HEK293 (cell line): ENCODE results near the gene SLC25A18.

ENCODE experiments used
- CTCF ChIA-PET: fragments of 350-600 bp; formaldehyde crosslinking; extraction: SDS; loops from one replicate; lab custom pipeline; 2021; ENCODE audit warnings: antibody characterized with exemption; lab: Yijun Ruan, JAX
- POLR2A ChIA-PET: fragments of 300-600 bp; formaldehyde crosslinking; extraction: SDS; loops from one replicate; lab custom pipeline; 2020; ENCODE audit warnings: antibody characterized with exemption, inconsistent platforms; lab: Yijun Ruan, JAX
- H3K27ac ChIP-seq: fragments of 200-500 bp; sonication (Bioruptor generic); 2 replicates; pipeline ENCODE4 v1.5.1; 2014; ENCODE audit warnings: low read depth, low read length, control low read depth, inconsistent platforms; ENCODE audit errors: extremely low read depth
- H3K36me3 ChIP-seq, 2 experiments: fragments of 200-500 bp in 1 of 2; sonication (Bioruptor generic) in 1 of 2; 1 replicate in 1 of 2; 2 replicates in 1 of 2; pipeline ENCODE4 v1.5.1; 2014 to 2017; ENCODE audit warnings: inconsistent platforms in 2 of 2, low read length in 2 of 2; ENCODE audit not compliant: control insufficient read depth in 2 of 2, insufficient read depth in 1 of 2
- H3K4me1 ChIP-seq: fragments of 200-500 bp; sonication (Bioruptor generic); 2 replicates; pipeline ENCODE4 v1.5.1; 2014; ENCODE audit warnings: mild to moderate bottlenecking, low read length, inconsistent platforms; ENCODE audit not compliant: control insufficient read depth, insufficient read depth
- H3K4me3 ChIP-seq: 2 replicates; pipeline ENCODE4 v1.5.1; 2011; ENCODE audit warnings: low read depth, mild to moderate bottlenecking, control low read depth, low read length, moderate library complexity
- H3K9me3 ChIP-seq: fragments of 200-500 bp; sonication (Bioruptor generic); 2 replicates; pipeline ENCODE4 v1.5.1; 2014; ENCODE audit warnings: low read depth, low read length, inconsistent platforms; ENCODE audit not compliant: control insufficient read depth, insufficient read depth
- EGR2 ChIP-seq: fragments of 450-650 bp; formaldehyde crosslinking; IDR thresholded peaks from 2 replicates; pipeline ENCODE4 v1.5.1; 2016; ENCODE audit warnings: low read depth, missing biosample characterization, missing genetic modification characterization
- KLF8 ChIP-seq: fragments of 450-650 bp; formaldehyde crosslinking; IDR thresholded peaks from 2 replicates; pipeline ENCODE4 v1.5.1; 2016; ENCODE audit warnings: missing biosample characterization, missing genetic modification characterization
- MZF1 ChIP-seq: fragments of 450-650 bp; formaldehyde crosslinking; IDR thresholded peaks from 2 replicates; pipeline ENCODE4 v1.5.1; 2017; ENCODE audit warnings: missing biosample characterization, missing genetic modification characterization, borderline replicate concordance
- SCRT2 ChIP-seq: fragments of 450-650 bp; formaldehyde crosslinking; IDR thresholded peaks from 2 replicates; pipeline ENCODE4 v1.5.1; 2016; ENCODE audit warnings: missing biosample characterization, missing genetic modification characterization
- SP3 ChIP-seq: fragments of 450-650 bp; formaldehyde crosslinking; IDR thresholded peaks from 2 replicates; pipeline ENCODE4 v1.5.1; 2016; ENCODE audit warnings: missing biosample characterization, missing genetic modification characterization
- ZBTB7A ChIP-seq: fragments of 450-650 bp; formaldehyde crosslinking; IDR thresholded peaks from 2 replicates; pipeline ENCODE4 v1.5.1; 2016; ENCODE audit warnings: low read depth, missing biosample characterization, missing genetic modification characterization
- ZEB2 ChIP-seq: fragments of 450-650 bp; formaldehyde crosslinking; IDR thresholded peaks from 2 replicates; pipeline ENCODE4 v1.5.1; 2016; ENCODE audit warnings: missing biosample characterization, missing genetic modification characterization
- ZNF114 ChIP-seq: fragments of 450-650 bp; formaldehyde crosslinking; IDR thresholded peaks from 2 replicates; pipeline ENCODE4 v1.5.0; 2017; ENCODE audit warnings: missing biosample characterization, missing genetic modification characterization
- ZNF146 ChIP-seq: fragments of 450-650 bp; formaldehyde crosslinking; IDR thresholded peaks from 2 replicates; pipeline ENCODE4 v1.5.1; 2016; ENCODE audit warnings: missing biosample characterization, missing genetic modification characterization
- ZNF169 ChIP-seq: fragments of 450-650 bp; formaldehyde crosslinking; IDR thresholded peaks from 2 replicates; pipeline ENCODE4 v1.5.1; 2016; ENCODE audit warnings: missing biosample characterization, missing genetic modification characterization
- ZNF391 ChIP-seq: fragments of 450-650 bp; formaldehyde crosslinking; IDR thresholded peaks from 2 replicates; pipeline ENCODE4 v1.5.1; 2016; ENCODE audit warnings: low read depth, missing biosample characterization, missing genetic modification characterization, borderline replicate concordance
- ZNF394 ChIP-seq: fragments of 450-650 bp; formaldehyde crosslinking; IDR thresholded peaks from 2 replicates; pipeline ENCODE4 v1.5.1; 2016; ENCODE audit warnings: missing biosample characterization, missing genetic modification characterization, mild to moderate bottlenecking, moderate library complexity, borderline replicate concordance
- ZNF423 ChIP-seq: fragments of 450-650 bp; formaldehyde crosslinking; IDR thresholded peaks from 2 replicates; pipeline ENCODE4 v1.5.1; 2016; ENCODE audit warnings: missing biosample characterization, missing genetic modification characterization
- ZNF521 ChIP-seq: fragments of 450-650 bp; formaldehyde crosslinking; IDR thresholded peaks from 2 replicates; pipeline ENCODE4 v1.5.1; 2017; ENCODE audit warnings: missing biosample characterization, mild to moderate bottlenecking, missing genetic modification characterization
- ZNF560 ChIP-seq: fragments of 450-650 bp; formaldehyde crosslinking; IDR thresholded peaks from 2 replicates; pipeline ENCODE4 v1.5.1; 2017; ENCODE audit warnings: missing biosample characterization, missing genetic modification characterization, borderline replicate concordance
- TF ChIP-seq, protein P1 (sequence below): fragments of 450-650 bp; formaldehyde crosslinking; IDR thresholded peaks from 2 replicates; pipeline ENCODE4 v1.5.1; 2016; ENCODE audit warnings: missing biosample characterization, missing genetic modification characterization
- TF ChIP-seq, protein P2 (sequence below): fragments of 450-650 bp; formaldehyde crosslinking; IDR thresholded peaks from 2 replicates; pipeline ENCODE4 v1.5.1; 2017; ENCODE audit warnings: missing biosample characterization, missing genetic modification characterization
- TF ChIP-seq, protein P3 (sequence below): fragments of 450-650 bp; formaldehyde crosslinking; IDR thresholded peaks from 2 replicates; pipeline ENCODE4 v1.5.1; 2016; ENCODE audit warnings: missing biosample characterization, missing genetic modification characterization, low read depth
- TF ChIP-seq, protein P4 (sequence below): fragments of 450-650 bp; formaldehyde crosslinking; IDR thresholded peaks from 2 replicates; pipeline ENCODE4 v1.5.1; 2016; ENCODE audit warnings: missing biosample characterization, missing genetic modification characterization
- TF ChIP-seq, protein P5 (sequence below): fragments of 450-650 bp; formaldehyde crosslinking; IDR thresholded peaks from 2 replicates; pipeline ENCODE4 v1.5.1; 2016; ENCODE audit warnings: missing biosample characterization, missing genetic modification characterization

The SLC25A18 gene

DNA sequence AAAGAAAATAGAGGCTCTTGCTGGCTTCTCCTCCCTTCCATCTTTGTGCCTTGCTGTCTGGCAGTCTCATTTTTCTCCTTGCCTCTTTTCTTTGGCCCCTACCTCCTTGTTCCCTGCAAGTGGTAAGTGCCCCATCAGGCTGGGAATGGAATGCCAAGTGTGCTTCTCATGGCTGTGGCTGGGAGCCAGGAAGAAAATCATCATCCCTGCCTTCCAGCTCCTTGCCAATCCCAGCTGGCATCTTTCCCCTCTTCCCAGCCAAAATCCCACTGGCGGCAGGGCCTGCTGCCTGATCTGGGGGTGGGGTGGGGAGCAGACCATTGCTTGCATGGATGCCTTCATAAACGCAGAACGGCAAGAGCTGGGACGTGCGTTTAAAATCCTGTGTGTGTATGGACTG, 27.0 kb upstream of the SLC25A18 start:
- H3K9me3 ChIP-seq: no peaks in the 10 kb centered on the region
- no peak overlapping the region for H3K27ac ChIP-seq
- H3K4me1 ChIP-seq: no peaks in the 10 kb centered on the region
- peaks cover 0 to 40% of the 10 kb centered on the region in 2 experiments for H3K36me3 ChIP-seq
- TF ChIP-seq ZNF146 (tag by site-specific recombination): no peak
- TF ChIP-seq ZNF423 (tag by site-specific recombination): no peak
- no peak for TF ChIP-seq ZEB2 (tag by site-specific recombination)
- TF ChIP-seq KLF8 (tag by site-specific recombination): no peak
- no peak for TF ChIP-seq SP3 (tag by site-specific recombination)
- no peak for TF ChIP-seq ZBTB7A
- TF ChIP-seq ZNF394 (tag by site-specific recombination): no peak
- TF ChIP-seq, protein P1, sequence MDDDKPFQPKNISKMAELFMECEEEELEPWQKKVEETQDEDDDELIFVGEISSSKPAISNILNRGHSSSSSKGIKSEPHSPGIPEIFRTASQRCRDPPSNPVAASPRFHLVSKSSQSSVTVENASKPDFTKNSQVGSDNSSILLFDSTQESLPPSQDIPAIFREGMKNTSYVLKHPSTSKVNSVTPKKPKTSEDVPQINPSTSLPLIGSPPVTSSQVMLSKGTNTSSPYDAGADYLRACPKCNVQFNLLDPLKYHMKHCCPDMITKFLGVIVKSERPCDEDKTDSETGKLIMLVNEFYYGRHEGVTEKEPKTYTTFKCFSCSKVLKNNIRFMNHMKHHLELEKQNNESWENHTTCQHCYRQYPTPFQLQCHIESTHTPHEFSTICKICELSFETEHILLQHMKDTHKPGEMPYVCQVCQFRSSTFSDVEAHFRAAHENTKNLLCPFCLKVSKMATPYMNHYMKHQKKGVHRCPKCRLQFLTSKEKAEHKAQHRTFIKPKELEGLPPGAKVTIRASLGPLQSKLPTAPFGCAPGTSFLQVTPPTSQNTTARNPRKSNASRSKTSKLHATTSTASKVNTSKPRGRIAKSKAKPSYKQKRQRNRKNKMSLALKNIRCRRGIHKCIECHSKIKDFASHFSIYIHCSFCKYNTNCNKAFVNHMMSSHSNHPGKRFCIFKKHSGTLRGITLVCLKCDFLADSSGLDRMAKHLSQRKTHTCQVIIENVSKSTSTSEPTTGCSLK (tag by site-specific recombination): no peak
- TF ChIP-seq, protein P2, sequence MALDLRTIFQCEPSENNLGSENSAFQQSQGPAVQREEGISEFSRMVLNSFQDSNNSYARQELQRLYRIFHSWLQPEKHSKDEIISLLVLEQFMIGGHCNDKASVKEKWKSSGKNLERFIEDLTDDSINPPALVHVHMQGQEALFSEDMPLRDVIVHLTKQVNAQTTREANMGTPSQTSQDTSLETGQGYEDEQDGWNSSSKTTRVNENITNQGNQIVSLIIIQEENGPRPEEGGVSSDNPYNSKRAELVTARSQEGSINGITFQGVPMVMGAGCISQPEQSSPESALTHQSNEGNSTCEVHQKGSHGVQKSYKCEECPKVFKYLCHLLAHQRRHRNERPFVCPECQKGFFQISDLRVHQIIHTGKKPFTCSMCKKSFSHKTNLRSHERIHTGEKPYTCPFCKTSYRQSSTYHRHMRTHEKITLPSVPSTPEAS: no peak
- TF ChIP-seq MZF1 (tag by site-specific recombination): no peak
- no peak for TF ChIP-seq SCRT2
- TF ChIP-seq, protein P3, sequence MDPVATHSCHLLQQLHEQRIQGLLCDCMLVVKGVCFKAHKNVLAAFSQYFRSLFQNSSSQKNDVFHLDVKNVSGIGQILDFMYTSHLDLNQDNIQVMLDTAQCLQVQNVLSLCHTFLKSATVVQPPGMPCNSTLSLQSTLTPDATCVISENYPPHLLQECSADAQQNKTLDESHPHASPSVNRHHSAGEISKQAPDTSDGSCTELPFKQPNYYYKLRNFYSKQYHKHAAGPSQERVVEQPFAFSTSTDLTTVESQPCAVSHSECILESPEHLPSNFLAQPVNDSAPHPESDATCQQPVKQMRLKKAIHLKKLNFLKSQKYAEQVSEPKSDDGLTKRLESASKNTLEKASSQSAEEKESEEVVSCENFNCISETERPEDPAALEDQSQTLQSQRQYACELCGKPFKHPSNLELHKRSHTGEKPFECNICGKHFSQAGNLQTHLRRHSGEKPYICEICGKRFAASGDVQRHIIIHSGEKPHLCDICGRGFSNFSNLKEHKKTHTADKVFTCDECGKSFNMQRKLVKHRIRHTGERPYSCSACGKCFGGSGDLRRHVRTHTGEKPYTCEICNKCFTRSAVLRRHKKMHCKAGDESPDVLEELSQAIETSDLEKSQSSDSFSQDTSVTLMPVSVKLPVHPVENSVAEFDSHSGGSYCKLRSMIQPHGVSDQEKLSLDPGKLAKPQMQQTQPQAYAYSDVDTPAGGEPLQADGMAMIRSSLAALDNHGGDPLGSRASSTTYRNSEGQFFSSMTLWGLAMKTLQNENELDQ (tag by site-specific recombination): no peak
- no peak for TF ChIP-seq ZNF114 (tag by site-specific recombination)
- TF ChIP-seq ZNF560 (tag by site-specific recombination): no peak
- no peak for TF ChIP-seq ZNF391
- TF ChIP-seq, protein P4, sequence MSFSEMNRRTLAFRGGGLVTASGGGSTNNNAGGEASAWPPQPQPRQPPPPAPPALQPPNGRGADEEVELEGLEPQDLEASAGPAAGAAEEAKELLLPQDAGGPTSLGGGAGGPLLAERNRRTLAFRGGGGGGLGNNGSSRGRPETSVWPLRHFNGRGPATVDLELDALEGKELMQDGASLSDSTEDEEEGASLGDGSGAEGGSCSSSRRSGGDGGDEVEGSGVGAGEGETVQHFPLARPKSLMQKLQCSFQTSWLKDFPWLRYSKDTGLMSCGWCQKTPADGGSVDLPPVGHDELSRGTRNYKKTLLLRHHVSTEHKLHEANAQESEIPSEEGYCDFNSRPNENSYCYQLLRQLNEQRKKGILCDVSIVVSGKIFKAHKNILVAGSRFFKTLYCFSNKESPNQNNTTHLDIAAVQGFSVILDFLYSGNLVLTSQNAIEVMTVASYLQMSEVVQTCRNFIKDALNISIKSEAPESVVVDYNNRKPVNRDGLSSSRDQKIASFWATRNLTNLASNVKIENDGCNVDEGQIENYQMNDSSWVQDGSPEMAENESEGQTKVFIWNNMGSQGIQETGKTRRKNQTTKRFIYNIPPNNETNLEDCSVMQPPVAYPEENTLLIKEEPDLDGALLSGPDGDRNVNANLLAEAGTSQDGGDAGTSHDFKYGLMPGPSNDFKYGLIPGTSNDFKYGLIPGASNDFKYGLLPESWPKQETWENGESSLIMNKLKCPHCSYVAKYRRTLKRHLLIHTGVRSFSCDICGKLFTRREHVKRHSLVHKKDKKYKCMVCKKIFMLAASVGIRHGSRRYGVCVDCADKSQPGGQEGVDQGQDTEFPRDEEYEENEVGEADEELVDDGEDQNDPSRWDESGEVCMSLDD: no peak
- TF ChIP-seq, protein P5, sequence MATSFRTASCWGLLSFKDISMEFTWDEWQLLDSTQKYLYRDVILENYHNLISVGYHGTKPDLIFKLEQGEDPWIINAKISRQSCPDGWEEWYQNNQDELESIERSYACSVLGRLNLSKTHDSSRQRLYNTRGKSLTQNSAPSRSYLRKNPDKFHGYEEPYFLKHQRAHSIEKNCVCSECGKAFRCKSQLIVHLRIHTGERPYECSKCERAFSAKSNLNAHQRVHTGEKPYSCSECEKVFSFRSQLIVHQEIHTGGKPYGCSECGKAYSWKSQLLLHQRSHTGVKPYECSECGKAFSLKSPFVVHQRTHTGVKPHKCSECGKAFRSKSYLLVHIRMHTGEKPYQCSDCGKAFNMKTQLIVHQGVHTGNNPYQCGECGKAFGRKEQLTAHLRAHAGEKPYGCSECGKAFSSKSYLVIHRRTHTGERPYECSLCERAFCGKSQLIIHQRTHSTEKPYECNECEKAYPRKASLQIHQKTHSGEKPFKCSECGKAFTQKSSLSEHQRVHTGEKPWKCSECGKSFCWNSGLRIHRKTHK (tag by site-specific recombination): no peak
- no peak for TF ChIP-seq EGR2 (tag by site-specific recombination)
- TF ChIP-seq ZNF521 (tag by site-specific recombination): no peak
- no peak for TF ChIP-seq ZNF169
- ChIA-PET POLR2A (interaction anchor here (0.6 kb wide), 1 partner anchor 170 kb away, joined by 3 read pairs; no protein-coding TSS in a partner anchor), CTCF (no interaction called here)
- no peak overlapping the region for H3K4me3 ChIP-seq
